Neural progenitor cell (in vitro differentiated cells): ENCODE results near the gene SAMHD1.

ENCODE experiments used
- CTCF ChIP-seq: fragments of 200-600 bp; sonication (generic); IDR thresholded peaks from 2 replicates; pipeline ENCODE4 v1.5.1; 2017; ENCODE audit warnings: antibody characterized with exemption, mild to moderate bottlenecking
- EZH2phosphoT487 ChIP-seq: fragments of 200-600 bp; sonication (generic); IDR thresholded peaks from 2 replicates; pipeline ENCODE4 v1.6.1; 2017; ENCODE audit warnings: antibody characterized with exemption

DNA sequence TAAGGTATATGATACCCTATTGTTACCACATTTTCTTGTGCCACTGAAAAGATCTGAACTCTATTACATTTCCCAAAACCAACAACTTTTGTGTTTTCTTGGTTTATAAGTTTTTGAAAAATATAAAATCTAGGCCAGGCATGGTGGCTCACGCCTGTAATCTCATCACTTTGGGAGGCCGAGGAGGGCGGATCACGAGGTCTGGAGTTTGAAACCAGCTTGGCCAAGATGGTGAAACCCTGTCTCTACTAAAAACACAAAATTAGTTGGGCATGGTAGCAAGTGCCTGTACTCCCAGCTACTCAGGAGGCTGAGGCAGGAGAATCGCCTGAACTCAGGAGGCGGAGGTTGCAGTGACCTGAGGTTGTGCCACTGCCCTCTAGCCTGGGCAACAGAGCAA lies 34.3 kb downstream of the SAMHD1 start:
- no peak for TF ChIP-seq CTCF
- TF ChIP-seq EZH2phosphoT487, result no peak
